Activated gamma-delta T cell treated with anti-CD3 and anti-CD28 coated beads, Interleukin-2, amount 50 U/mL, for 16 hours (primary cell): ENCODE results near the gene IGSF9.

ENCODE experiments used
- DNase-seq: peaks from one replicate; pipeline ENCODE4 v3.0.0-alpha.2; 2020; ENCODE audit warnings: low read depth

Gene IGSF9

DNA sequence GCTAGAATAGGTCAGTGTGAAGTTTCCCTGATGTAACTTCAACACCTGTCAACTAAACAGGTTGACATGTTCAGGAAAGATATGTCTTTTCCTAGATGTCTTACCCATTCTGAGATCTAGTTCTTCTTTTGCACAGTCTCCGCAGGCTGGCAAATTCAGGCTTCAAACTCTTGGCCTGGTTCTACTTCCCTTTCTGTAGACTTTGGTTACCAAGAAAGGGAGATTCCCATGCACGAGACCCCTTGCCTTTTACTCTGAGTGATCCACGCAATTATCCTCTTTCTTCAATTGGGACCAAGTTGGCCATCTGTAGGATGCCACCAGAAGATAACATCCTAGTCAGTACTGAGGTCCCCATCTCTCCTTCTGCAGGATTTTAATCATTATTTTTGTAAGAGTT is 47.5 kb downstream of the IGSF9 start:
- DNase-seq, result no peak

DNA sequence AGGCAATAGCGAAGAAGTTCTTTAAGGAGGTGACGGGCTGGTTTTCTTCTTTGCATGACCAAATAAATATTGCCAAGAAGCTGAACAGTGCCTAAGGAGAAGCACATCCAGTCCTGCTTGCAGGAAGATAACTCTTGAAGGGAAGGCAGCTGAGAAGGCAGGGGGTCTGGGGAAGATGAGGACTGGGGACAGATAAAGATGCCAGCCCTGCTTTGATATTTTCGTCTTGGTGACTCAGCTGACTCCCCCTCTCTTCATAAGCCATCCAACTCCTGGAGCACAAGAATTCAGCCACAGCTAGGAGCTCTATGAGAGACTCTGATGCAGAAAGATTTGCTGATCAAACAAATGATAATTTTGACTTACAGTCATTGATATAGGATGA is 48.9 kb downstream of the IGSF9 start:
- no peak for DNase-seq

DNA sequence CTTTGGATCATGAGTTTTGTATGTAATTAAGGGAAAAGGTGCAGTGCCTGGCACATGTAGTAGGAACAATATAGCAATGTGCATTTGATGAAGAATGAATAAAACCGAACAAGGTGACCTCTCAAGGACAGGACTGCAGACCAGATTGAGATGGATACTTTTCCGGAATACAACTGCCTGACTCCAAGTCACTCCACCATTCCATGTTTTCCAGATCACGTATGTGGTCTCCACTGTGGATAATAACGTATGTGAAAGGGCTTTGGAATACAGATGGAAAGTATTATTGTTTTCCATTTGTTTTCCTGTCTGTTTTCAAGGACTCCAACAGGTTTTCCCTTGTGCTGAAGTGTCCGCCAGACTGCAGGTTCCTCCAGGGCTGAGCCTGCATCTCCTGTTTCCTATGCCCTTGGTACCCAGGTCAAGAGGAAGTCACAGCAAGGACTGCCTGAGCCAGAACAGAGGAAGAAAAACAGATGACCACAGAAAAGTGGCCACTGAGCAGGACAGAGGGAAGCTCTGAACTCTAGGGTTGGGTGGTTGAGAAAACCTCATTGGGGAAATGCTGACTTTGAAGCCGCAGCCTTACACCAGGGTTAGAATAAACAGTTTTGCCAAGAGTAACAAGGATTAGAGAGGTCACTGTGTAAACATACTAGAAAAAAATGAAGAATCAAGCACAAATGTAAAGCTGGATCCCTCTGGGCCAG is 49.4 kb downstream of the IGSF9 start:
- DNase-seq, result no peak

DNA sequence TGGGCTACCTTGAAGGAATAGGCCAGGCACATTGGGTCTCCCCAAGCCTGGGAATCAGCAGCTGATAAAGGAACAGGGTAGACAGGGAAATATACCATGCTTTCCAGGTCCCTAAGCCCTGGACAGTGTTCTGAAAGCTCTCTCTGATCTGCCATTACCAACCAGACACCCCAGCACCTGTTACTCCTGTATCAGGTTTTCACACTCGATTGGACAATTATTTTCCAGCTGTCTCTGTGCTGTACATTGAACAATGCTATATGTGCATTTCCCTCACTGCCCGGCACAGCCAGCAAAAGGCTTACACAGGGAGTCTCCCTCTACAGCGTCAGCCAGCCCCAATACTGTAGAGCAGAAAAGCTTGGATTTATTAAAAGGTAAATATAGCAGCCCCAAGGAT is 50.1 kb downstream of the IGSF9 start:
- DNase-seq, result no peak

DNA sequence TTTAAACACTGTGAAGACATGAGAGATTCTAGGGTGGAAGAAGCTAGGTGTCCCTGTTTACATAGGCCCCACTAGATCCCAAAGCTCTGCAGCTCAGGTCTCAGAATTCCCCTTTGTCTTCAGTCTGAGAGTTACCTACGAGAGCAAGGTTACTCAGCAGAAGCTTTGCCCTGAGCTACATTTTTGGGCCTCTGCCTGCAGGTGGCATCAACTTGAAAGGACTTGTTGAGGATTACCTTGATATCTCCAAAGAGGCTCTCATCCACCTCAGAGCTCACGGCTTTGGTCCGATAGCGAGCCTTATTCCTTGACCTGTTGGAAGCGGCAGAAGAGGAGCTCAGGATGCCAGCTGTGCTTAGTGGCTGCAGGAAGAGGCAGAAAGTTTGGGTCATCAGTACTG is 52.5 kb downstream of the IGSF9 start:
- no peak for DNase-seq

DNA sequence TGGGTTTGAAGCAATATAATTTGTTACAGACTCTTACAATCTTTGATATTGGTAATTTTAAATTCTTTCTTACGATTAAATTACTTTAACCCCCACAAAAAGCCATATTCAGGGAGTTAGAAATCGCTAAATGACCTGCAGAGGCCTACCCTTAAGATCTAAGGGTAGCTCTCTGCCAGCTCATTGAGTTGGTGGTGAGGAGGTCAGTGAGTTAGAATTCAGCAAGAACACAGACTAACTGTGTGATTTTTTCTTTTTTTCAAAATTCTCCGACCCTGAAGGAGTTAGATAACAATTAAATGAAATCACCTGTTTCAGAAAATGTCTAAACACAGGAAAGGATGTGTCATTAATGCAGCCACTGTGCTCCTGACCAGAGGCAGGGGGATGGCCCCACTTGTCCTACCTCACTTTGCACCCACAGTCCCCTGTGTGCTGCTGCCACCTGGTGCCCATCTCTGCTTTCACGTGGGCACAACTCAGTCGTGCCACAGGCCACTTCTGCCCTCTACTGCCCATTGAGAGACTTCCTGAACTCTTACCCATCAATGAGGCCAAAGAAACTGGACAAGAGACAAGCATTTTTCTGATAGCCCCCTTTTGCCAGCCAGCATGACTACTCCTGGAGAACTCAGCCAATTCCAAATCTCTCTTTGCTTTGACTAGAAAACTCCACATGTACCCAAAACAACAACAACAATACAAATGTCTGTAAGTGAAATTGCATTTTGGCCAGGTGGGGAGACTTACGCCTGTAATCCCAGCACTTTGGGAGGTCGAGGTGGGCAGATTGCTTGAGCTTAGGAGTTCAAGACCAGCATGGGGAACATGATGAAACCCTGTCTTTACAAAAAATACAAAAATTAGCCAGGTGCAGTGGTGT is 53.9 kb downstream of the IGSF9 start:
- peak; percentile 64 for DNase-seq

DNA sequence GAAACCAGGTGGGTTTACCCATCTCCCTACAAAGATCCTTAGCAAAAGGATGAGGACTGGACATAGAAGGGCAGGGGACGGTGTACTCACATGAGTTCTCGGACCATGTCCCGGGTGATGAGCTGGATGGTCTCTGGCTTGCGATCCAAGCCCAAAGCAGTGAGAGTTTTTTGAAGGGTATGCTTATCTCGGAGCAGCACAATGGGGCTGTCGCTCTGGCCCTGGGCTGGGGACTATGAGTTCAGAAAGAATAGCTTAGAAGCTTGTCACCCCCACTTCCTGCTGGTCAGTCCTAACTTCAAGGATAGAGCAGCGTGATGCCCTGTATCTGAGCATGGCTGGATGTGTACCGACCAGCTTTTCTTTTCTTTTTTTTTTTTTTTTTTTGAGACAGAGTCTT is 55.0 kb downstream of the IGSF9 start:
- DNase-seq, result no peak

DNA sequence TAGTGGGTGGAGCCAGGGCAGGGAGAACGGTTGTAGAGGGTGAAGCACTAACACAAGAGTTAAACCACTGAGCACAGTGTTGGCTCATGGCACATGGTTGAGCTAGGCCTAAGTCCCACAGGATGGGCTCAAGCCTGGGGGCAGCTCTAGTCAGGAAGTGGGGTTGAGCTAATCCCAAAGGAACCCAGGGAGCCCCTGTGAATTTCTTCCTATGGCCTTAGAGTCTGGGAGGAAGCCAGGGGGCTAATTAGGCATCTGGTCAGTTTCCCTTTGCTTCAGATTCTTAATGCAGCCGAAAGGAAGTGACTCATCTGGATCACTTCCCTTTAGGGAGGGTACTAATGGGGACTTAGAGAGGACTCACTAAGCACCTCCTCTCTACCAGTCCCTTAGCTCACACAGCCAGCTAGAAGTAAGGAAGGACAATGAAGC is 55.6 kb downstream of the IGSF9 start:
- DNase-seq, result no peak

DNA sequence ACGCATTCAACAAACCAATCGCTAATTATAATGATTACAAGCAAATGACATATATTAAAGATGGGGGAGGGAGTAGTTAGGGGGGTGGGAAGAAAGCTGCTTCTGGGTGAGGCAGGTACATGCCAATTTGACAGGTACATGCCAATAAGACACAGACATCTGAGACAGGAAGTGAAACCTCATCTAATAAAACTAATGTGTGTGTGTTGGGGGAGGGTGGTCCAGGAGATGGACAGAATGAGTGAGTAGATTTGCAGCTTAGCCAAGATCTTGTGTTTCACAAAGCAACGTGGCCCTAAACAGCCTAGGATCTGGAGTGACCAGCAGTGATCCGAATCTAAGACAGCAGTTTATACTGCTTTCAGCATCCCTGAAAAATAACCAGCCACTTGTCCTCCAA is 56.2 kb downstream of the IGSF9 start:
- no peak for DNase-seq

DNA sequence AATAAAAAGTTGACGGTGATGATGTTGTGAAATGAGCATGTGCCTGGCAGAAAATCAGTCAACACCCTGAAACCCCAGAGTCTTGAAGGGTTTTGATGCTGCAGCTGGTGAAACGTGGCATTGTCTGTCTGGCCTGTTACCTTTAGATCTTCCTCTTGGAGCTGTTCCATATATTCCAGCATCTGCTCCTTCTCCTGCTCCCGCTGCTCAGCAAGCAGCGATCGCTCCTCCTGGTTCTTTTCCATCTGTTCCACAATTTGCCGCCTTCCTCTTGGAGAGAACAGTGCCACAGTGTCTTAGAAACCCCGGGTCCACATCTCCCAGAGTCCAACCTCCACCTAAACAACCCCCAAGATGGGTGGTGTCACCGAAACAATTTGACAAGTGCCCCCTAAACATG is 61.1 kb downstream of the IGSF9 start:
- no peak for DNase-seq

DNA sequence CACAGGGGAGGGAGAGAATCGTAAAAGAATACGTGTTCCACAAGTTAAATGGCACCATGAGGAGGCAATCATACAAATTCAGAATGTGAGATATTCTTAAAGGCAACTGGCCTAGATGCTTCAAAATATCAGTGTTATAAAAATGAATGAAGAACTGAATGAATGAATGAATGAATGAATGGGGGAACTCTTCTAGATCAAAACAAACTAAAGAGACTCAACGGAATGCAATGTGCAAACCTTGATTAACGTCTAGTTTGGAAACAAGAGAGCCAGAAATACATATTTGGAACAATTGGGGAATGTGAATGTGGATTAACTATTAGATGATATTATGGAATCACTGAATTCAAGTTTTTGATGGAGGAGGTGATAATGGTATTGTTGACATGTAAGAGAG is 62.3 kb downstream of the IGSF9 start:
- no peak for DNase-seq

DNA sequence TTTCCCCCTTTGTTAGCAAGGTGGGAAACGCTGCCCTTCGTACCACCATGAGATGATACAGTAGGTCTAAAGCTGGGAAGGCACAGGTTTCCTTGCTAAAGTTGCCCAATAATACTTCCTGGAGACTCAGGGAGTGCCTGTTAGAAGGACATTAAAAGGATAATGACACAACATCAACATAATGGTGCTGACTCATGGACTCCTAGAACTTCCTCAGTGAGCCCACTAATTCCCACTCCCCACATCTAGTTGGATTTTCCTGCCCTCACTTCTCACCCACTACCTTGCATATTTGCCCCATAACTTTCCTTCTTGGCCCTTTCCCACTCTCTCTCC is 62.9 kb downstream of the IGSF9 start:
- DNase-seq, result no peak

DNA sequence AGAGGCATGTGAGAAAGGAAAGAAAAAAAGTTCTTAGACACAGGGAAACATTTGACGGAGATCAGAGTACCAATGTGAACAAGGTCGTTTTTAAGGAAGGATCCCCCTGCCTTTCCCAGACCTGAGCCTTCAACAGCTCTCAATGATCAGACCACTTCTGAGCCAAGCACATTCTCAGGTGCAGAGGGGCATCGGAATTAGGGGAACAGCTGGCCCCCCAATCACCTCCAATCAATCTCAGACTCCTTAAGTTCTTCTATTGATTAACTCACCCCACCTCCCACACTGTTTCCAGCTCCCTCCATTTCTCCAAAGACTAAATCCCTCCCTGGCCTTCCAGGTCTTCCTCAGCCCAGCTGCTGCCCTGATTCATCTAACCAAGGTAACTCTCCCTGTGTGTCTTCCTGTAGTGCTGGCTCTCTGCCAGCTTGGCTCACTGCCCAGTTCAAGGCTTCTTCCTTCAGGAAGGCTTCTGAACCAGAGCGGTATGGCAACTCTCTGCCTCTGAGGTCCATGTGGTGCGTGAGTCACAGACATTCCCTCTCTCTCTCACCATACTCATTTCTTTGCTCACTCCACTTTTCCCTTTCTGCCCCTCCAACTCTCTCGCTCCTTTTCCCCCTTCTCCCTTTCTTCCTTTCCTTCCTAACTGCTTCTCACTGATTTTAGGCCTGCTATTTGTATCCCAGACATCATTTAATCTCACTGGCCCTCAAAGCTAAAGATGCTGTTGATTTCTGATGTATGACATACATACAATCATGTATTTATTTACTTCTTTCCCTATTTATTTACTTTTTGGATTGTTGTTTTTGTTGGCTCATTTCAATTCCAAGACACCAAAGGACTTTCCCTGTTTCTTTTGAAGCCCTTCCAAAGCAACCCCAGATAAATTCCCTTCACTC is 63.5 kb downstream of the IGSF9 start:
- no peak for DNase-seq

DNA sequence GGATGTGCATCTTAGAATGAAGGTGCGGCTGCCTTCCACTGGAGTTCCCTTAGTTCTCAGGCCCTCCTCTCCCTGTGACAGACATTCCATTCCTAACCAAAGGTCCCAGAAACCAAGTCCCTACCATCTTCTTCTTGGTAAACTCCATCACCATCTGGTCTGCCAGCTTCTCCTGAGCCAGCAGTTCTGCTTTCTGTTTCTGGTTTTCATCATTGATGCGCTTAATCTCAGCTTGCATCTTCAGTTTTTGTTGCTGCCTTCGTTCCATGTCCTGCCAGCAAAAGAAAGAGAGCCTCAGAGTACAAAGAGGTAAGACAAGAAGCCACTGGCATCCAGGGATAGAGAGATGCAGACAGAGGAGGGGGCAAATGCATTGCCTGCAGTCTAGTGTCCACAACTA is 65.0 kb downstream of the IGSF9 start:
- DNase-seq, result no peak

DNA sequence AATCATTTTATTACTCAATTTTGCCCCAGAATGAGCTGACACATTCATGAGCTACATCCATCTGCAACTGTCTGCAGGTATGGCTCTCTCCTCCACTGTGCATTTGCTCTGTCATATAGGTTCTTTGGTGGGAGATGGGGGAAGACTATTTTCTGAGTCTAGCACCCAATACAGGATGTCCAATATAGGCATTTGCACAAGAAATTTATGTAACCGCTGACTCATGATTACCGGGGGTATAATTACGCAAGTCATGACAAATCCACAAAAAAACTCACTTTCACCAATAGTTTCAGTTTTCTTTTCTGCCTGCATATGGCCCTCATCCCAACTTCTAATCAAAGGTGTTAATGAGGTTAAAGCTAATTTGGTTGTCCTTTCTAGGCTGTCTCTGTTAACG is 65.4 kb downstream of the IGSF9 start:
- no peak for DNase-seq

DNA sequence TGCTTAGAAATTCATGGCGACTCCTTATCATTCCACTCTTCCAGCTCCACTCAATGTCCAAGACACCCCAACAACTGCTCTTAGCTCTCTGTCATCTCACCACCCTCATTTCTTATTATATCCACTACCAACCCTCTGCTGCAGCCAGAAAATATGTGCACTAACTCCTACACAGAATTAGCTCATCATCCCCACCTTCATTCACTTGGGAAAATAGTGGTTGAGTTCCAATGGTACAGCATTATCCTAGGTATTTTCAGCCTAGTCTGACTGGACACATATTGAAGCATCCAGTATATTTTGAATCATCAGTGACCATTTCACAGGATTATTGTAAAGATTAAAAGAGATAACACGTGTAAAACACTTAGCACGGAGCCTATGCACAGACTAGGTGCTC is 66.3 kb downstream of the IGSF9 start:
- DNase-seq, result no peak

DNA sequence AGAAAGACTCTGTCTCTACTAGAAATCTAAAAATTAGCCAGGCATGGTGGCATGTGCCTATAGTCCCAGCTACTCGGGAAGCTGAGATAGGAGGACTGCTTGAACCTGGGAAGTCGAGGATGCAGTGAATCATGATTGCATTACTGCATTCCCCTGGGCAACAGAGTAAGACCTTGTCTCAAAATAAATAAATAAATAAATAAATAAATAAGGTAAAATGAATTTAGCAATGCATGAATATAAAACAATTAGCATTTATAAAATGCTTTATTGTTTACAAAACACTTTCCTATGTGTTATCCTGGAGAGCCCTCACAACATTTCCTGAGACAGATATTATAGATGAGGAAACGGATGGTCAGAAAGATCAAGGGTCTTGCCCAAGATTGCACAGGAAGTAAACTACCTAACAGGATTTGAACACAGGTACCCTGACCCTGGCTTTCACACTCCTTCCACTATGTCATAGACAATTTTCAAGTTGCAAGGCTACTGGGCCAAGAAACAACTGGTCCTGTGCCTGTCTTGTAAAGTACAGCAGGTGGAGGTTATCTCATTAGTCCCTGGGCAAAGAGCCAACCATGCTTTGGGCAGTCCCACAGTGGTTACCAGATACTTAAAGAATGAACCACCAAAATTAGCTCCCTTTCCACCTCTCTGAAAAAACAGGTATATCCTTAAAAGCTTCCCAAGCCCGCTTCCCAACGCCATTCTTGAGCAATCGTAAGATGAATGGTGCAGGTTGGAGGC is 67.5 kb downstream of the IGSF9 start:
- DNase-seq, result no peak
